Measurements from ENCODE around the gene MUC21. TPM values are rescaled to one million over a fixed set of nuclear protein-coding genes. Genes with fewer than 3 reads are reported as not detected.
"Not testable (repeated sequence)": the region's sequence is repeated elsewhere in the genome, so short reads cannot be mapped to it uniquely, and the experiment has no call there.

MUC21 gene
- total RNA-seq, 1 donor, result not detected

GRCh38 chr6:30990422-30991086 lies 7.0 kb downstream of the MUC21 start:
- H3K4me3 ChIP-seq (ENCODE audit: low read depth, low read length), result no peak overlapping the region
- TF ChIP-seq CTCF (IDR thresholded peaks at IDR 0.05; ENCODE audit: insufficient read depth, low read depth, low read length), result no peak
- no peak for DNase-seq (ENCODE audit: low read depth)

GRCh38 chr6:30991891-30992290 lies 8.4 kb downstream of the MUC21 start:
- H3K4me3 ChIP-seq (ENCODE audit: low read depth, low read length), result no peak overlapping the region
- DNase-seq (ENCODE audit: low read depth), result no peak
- TF ChIP-seq CTCF (IDR thresholded peaks at IDR 0.05; ENCODE audit: insufficient read depth, low read depth, low read length), result no peak

- DNase-seq (ENCODE audit: low read depth), result no peak
- no peak for TF ChIP-seq CTCF (IDR thresholded peaks at IDR 0.05; ENCODE audit: insufficient read depth, low read depth, low read length)
- H3K4me3 ChIP-seq (ENCODE audit: low read depth, low read length), result no peak overlapping the region
Measured at GRCh38 chr6:30997301-30997700, 13.8 kb downstream of the MUC21 start.

GRCh38 chr6:30998785-30999184 lies 15.3 kb downstream of the MUC21 start:
- no peak for DNase-seq (ENCODE audit: low read depth)
- no peak overlapping the region for H3K4me3 ChIP-seq (ENCODE audit: low read depth, low read length)
- no peak for TF ChIP-seq CTCF (IDR thresholded peaks at IDR 0.05; ENCODE audit: insufficient read depth, low read depth, low read length)

GRCh38 chr6:31000067-31000860 lies 16.7 kb downstream of the MUC21 start:
- not testable (repeated sequence) for DNase-seq (ENCODE audit: low read depth)

GRCh38 chr6:31001281-31001888 lies 17.9 kb downstream of the MUC21 start:
- DNase-seq (ENCODE audit: low read depth), result no peak
- H3K4me3 ChIP-seq (ENCODE audit: low read depth, low read length), result no peak overlapping the region
- TF ChIP-seq CTCF (IDR thresholded peaks at IDR 0.05; ENCODE audit: insufficient read depth, low read depth, low read length), result no peak

More at GRCh38 chr6:31000067-31000860, 16.7 kb downstream of the MUC21 start:
- not testable (repeated sequence) for H3K4me3 ChIP-seq (ENCODE audit: low read depth, low read length)

- DNase-seq (ENCODE audit: low read depth), result no peak
- TF ChIP-seq CTCF (IDR thresholded peaks at IDR 0.05; ENCODE audit: insufficient read depth, low read depth, low read length), result no peak
- no peak overlapping the region for H3K4me3 ChIP-seq (ENCODE audit: low read depth, low read length)
Measured at GRCh38 chr6:31002471-31002870, 19.0 kb downstream of the MUC21 start.

Data from fibroblast of villous mesenchyme (primary cell).